CD4-positive, alpha-beta T cell treated with Interferon alpha-2 for 1 hour (primary cell): ENCODE measurements around the gene ADAT1.
"Not testable (repeated sequence)": the region's sequence is repeated elsewhere in the genome, so short reads cannot be mapped to it uniquely, and the experiment has no call there.

ENCODE experiments used
- DNase-seq, 2 donors: peaks; one replicate each; pipeline ENCODE4 v3.0.0-alpha.2; 2020 to 2022

Gene ADAT1

DNA sequence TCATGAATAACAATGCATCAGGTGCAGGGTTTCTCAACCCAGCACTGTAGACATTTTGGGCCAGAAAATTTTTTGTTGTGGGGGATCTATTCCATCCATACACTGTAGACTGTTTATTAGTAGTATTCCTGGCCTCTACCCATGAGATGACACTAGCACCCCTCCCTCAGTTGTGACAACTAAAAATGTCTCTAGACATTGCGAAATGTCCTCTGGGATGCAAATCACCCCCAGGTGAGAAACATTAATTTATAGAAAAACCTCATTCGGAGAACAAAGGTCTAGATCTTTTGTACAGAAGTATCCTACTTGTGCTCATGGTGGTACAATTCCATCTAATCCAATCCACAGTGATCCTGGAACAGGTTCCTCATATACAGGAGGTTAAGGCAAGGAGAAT is 4.3 kb downstream of the ADAT1 start:
- DNase-seq, result no peak

DNA sequence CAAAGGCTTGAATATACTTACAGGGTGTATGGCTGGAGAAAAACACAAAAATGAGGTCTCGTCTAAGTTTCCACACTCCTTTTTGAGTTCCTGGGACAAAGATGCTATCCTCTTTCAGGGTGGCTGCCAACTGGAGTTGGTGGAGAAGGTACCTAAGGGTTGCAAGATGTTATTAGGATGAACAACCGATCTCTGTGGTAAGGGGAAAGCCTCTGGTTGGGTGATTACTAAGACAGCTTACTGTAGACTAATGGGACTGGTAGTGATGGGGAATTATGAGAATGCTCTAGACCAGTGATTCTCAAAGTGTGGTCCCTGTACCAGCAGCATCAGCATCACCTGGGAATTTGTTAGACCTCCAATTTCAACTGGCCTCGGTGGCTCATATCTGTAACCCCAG is 6.0 kb downstream of the ADAT1 start:
- DNase-seq, result no peak

DNA sequence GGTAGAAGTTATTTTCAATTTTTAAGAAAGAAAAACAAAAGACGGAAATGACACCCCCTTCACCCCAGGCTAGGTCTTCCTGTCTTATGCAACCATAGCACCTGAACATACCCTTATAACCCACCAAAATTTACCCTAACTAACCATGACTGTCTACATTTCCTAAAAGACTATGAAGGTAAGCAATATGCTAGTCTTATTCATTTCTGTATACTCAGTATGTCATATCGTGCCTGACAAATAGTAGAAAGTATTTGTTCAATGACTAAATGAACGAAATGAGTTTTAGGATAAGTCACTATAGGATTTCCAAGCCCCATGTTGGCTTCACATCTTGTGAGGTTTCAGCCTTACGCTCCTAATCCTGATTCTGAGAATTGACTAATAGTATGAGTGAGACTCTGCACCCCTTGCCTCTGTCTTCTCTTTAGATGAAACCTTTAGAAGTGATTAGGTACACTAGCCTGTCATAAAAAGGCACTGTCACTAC is 6.5 kb downstream of the ADAT1 start:
- DNase-seq, result peak in 1 of 2 donors; percentile 53

DNA sequence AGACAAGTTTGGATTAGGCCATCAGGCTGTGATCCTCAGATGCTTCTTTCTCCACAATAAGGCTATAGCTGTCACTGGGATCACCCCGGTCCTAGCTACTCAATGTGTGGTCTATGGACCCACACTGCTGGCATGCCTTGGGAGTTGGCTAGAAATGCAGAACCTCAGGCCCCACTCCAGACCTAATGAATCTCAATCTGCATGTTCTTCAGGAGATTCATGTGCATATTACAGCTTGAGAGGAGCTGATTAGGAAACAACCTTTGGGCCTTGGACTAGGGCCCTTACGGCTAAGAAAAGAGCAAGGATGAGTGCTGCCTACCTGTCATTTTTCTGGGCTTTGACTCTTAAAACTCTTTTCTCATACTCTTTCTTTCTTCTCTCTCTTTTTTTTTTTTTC is 7.5 kb downstream of the ADAT1 start:
- no peak for DNase-seq

DNA sequence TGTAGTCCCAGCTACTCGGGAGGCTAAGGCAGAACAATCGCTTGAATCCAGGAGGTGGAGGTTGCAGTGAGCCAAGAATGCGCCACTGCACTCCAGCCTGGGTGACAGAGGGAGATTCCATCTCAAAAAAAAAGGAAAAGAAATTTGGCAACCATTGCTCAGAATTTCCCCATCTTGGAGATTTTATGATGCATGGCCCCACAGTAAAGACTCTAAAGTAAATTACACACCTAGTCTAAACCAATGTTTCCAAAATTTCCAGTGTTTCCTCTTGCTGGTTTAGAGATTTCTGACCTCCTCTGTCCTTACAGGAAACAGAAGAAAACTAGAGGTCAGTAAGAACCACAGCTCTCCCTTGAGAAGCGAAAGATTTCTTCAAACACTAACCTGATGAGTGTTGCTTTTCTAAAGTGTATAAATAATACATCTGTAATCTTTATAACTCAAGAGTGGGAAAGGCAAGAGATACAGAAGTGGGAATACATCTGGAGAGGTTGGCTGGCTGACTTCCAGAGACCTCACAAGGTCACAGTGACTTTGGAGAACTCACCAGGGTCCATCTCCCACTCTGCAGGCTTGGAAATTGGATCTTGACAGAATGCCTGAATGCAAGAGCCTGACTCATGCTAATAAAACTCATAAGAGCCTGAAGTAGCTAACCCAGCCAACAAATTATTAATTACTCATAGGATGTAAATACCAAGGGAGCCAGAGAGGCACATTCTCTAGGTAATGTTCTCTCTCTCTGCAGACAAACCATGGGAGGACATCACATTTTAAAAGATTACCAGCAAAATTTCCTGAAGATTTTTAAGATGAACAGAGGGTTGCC is 8.8 kb downstream of the ADAT1 start:
- DNase-seq, result no peak

DNA sequence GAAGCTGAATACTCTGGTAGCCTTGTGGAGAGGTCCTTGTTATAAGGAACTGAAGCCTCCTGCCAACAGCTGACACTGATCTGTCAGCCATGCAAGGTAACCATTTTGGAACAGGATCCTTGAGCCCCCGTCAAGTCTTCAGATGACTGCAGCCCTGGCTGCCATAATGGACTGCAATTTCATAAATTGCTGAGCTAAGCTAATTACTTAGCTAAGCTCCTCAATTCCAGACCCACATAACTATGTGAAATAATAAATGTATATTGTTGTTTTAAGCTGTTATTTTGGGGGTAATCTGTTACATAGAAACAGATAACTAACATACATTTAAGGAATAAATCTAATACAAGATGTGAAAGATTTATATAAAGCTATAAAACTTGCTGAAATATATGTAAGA is 16.6 kb downstream of the ADAT1 start:
- DNase-seq, result no peak

DNA sequence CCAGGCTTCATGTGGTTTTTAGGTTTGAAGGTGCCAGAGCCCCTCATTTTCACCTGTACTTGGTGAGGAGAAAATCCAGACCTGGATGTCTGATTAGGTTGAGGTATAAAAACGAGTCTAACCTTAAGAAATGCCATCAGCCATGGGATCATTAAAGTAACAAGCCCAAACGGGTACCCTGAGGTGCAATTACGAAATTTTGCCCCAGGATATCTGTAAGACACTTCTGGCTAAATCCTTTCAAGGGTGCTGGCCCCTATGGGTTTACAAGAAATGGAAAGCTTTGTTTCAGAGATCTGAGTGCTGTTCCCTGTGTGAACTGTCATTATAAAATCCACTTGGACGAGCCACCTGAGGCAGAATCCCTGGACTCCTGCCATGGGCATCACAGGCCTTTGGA is 19.8 kb downstream of the ADAT1 start:
- no peak for DNase-seq

DNA sequence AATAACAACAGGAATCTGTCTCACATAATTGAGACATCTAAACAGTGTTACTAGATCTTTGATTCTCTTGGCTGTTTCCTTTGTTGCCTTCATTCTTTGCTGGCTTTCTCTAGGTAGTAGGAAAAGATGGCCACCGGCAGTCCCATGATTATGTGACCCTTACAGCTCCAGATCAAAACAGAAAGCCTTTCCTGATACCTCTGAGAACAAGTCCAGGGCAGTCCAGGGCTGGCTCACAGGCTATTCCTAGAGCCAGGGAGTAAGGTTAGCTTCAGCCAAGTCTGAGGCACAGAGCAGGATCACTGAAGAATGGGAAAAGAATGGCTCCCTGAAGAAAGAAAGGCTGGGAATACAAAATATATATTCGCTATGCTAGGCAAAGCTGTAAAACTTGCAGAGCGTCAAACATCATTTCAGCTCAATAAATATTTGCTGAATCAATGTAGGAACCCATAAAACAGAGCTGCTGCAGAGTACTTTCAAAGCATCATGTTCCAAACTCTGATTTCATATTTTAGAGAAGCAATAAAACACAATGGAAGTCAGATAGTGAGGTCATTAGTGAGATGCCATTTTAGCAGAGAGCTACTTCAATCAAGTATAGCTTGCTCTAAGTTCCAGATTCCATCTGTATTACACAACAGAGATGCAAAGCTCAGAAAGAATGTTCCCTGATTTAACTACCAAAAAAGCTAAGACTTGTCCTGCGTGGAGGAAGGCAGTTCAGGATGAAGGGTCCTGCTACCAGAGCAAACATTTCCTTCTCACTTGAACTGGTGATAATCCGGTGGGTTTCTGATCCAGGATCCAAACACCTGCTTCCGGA is 23.4 kb downstream of the ADAT1 start:
- no peak for DNase-seq

DNA sequence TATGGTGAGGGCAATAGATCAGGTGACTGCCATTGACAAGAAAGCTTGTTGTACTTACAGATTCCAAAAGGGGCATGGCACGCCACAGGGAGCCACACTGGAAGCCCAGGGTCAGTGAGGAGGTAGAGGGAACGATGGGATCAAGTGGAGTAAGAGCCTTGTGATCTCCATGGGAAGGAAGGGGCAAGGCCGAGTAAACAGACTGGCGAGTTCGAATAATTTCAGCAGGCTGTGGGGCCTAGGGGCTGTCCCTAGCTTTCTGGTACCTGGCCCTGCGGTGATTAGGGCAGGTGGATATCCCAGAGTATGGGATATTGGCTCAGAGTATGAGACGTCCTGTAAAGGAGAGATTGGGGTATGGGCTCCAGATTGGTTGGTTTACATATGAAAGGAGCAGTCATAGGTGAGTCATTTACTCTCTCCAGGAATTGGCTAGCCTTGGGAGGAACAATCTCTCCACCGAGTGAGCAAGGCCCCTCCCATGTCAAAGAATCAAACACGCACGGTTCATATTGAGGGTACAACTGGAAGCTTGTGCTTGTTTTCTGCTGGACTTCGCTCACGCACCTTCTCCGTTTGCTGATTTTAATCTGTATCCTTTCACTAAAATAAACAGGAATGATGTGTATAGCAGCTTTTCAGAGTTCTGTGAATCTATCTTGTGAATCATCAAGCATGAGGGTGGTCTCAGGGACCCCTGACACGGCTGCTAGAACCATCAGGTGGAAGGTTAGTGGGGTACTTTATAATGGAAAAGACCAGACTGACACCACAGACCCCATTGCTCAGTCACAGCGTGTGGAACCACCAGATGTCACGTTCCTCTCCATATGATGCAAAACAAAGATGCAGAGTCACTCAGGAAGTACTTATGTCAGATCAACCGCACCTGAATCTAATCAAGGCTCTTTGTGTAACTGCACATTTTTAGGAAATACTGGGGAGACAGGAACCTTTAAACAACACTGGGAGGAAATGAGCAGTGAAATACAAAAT is 29.0 kb downstream of the ADAT1 start:
- no peak for DNase-seq

DNA sequence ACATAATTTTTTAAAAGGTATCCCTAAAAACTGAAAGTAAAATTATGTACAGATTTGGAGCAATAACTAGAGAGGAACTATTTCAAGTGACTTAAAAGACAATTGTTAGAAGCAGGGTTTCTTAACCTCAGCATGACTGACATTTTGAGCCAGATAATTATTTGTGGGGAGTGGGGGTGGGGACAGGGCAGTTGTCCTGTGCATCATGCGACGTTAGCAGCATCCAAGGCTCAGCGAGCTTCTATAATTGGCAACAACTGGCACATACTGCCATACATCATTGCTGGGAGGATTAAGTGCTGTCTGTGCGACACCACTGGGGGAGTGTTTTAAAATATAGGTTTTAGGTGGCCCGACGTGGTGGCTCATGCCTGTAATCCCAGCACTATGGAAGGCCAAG is 29.8 kb downstream of the ADAT1 start:
- no peak for DNase-seq

DNA sequence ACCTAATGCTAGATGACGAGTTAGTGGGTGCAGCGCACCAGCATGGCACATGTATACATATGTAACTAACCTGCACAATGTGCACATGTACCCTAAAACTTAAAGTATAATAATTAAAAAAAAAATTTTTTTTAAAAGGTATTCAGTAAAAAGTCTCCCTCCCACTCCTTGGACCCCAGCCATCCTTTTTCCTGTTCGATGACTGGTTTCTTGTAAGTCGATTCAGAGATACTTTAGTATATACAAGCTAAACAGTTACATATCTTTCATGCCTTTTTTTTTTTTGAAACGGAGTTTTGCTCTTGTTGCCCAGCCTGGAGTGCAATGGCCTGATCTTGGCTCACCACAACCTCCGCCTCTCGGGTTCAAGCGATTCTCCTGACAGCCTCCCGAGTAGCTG is 31.2 kb downstream of the ADAT1 start:
- not testable (repeated sequence) for DNase-seq

DNA sequence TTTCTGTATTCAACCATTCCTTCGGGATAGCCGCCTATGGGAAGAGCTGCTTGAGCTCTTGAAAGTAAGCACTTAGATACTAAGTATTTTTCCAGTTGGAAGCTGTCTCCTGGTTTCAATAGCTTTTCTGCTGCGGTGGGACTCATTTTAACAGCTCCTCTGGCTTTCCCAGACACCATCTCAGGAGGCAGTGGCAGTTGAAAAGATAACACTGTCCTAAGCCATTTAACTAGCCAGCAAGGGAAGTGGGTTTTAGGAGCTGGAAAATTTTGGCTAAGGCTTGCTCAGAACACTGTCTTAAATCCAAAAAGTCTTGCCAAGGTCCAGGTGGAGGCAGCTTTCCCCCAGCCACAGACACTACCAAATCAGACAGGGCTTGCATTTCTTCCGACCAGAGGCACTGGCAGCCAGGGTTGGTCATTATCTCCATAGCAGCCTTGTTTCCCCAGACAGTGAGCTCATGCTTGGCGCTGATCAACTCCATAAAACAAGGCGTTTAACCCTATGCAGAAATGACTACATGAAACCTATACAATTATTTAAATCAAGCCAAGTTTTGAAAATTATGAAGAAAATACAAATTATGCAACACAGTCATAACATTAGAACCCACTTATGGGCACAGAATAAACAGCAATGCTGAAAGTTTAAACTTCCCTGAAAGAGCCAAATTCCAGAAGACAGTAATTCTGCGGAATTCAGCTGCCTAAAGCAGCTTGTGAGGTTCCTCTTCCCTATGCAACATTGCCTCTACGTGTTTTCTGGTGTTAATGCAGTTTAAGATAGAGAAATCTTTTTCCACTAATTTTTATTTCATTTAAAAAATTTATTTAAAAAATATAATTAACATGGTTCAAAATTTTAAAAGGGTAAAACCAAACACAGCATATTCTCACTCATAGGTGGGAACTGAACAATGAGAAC is 31.9 kb downstream of the ADAT1 start:
- no peak for DNase-seq

DNA sequence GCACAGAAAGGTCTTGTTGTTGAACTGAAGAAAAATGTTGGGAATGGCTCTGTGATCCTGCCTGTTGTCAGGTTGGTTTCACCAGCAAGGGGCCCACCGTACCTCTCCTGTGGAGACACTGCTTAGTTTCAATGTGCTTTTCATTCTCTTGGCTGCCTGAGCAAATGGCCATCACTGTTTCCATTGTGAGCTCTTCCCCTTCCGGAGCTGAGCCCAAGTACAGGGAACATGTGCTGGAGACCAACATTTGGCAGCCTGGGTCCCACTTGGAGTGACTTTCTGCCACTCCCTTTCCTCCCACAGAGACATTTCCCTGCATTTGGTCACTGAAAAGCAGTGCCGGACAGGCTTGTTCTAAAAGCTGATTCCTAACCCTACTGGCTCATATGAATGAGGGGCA is 33.8 kb downstream of the ADAT1 start:
- DNase-seq, result no peak

DNA sequence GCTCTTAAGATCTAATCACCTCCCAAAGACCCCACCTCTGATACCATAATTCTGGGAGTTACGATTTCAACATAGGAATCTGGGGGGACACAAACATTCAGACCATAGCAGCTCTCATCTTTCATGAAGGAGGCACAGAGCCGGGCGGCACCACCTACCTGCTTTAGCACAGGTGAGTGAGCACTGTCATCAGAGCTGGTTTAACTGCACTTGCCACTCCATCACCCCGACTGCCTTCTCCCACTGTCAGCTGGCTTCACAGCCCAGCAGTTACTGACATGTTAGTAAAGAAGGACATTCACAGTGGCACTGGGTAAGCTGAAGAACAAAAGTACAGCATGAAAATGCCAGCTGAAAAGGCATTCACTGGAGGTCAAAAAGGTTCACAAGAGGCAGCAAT is 34.4 kb downstream of the ADAT1 start:
- no peak for DNase-seq

DNA sequence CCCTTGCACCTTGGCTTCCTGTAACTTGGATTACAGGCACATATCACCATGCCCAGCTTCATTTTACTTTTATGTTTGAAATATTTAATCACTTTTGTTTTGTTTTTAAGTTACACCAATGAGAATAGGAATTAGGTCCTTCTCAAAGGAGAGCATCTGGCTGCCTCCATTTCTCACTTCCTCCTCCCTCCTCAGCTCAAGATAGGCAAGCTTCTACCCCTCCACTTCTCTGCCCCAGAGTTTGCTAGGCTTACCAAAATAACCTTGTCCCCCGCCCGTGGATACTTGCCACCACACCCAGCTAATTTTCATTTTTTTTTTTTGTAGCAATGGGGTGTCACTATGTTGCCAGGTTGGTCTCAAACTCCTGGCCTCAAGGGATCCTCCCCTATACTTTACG is 39.0 kb downstream of the ADAT1 start:
- no peak for DNase-seq

DNA sequence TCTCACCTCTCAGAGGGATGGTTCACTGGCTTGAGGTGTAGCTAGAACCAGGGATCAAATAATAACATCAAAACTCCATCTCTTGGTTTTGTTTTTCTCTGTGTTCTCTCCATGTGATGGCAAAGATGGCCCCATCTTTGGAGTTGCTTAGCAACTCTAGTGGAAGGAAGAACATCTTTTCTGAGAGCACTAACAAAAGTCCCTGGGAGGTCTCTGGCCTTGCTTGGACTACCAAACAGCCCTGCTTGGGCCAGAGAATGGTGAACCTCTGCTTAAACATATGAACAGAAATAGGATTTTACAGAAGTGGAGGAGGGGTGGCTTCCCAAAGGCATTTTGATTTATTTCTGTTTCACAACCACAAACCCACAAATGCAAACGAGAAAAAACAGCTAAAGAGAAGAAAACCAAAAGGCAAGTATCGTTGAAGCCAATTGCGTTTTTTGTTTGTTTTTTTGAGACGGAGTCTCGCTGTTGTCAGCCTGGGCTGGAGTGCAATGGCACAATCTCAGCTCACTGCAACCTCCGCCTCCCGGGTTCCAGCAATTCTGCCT is 43.7 kb downstream of the ADAT1 start:
- DNase-seq, result no peak

DNA sequence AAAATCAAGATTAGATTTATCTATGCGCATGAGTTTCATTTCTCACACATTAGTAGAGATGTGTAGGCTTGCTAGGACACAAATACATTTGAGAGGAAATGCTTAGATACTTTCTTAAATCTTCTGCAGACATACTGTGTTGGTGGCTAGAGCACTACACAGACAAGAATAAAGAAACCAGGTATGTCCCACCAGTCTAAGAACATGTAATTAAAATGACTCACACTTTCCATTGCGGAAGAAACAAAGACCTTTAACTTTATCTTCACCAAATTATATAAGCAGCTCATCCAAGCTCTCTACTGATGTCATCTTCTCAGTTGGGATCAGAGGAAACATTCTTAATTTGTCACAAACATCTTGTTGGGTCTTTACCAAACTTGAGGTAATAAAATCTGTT is 44.4 kb downstream of the ADAT1 start:
- DNase-seq, result no peak

DNA sequence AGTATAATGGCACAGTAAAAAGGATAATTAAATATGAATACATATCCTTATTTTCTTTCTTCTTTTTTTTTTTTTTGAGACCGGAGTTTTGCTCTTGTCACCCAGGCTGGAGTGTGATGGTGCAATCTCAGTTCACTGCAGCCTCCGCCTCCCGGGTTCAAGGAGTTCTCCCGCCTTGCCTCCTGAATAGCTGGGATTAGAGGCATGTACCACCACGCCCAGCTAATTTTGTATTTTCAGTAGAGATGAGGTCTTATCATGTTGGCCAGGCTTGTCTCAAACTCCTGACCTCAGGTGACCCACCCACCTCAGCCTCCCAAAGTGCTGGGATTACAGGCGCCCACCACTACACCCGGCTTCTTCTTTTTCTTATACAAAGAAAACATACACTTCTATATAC is 44.9 kb downstream of the ADAT1 start:
- no peak for DNase-seq

DNA sequence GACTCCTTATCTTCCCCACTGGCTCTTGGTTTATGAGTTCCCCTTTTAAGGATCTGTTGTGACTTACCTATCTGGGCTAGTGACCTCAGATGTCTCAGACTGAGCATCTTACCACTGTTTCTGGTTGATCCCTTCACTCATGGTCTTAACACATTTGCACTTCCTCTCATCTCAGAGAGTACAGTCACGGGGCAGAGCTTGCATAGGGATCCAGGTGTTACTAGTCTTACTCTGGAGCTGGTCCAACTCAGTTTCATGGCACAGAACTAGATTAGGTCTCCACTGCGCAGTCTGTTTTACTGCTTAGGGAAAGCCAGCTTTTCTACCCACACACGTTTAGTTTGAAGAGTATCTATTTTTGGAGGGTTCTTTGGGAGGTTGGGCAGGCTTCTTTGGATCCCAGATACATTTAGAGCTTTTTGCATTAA is 46.7 kb downstream of the ADAT1 start:
- DNase-seq, result no peak

DNA sequence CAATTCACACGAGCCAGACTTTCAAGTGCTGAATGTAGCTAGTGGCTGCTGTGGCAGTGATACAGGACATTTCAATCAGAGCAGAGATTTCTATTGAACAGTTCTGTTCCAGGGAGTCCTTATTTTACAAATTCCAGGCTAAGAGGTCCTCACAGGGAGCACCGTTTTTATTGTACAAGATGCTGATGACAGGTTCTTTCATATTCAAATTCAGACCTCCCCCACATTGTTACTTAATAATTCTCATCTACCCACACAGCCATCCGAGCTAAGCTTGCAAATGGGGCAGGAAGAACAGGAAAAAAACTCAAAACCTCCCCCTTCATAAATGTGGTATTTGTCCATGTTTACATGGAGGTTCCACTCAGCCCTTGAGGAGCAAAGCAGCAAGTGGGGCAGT is 47.1 kb downstream of the ADAT1 start:
- no peak for DNase-seq

DNA sequence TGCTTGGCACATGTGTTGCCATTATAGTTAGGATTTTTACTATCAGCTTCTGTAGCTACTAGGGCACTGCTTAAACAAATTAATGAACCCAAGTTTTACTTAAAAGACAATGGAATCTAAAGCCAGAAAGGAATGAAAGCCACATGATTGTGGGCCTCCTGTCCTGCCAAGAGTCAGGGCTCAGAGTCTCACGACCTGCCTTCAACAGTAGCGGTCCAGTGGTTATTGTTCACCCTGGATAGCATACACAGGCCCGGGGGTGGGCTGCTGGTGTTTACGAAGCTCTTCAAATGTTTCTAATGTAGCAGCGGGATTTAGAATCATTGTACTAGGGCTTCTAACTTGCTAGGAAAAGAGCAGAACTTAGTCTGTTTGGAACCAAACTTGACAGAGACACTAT is 49.1 kb downstream of the ADAT1 start:
- no peak for DNase-seq
